ENCODE measurements around the gene ATP5ME.

Gene ATP5ME

GRCh38 chr4:720111-720860 is 46.2 kb upstream of the ATP5ME start:
- peaks cover 4% of the 10 kb centered on the region for H3K4me1 ChIP-seq (ENCODE audit: insufficient read depth, poor library complexity, severe bottlenecking)
- DNase-seq (ENCODE audit: low spot score) (no peak), ATAC-seq (ENCODE audit: low read depth) (no peak)
- no peak overlapping the region for H3K4me3 ChIP-seq (ENCODE audit: severe bottlenecking)
- H3K27ac ChIP-seq (ENCODE audit: poor library complexity, severe bottlenecking) = peak overlapping the region; percentile 37
- H3K27me3 ChIP-seq (ENCODE audit: insufficient read depth, poor library complexity, severe bottlenecking) = no peaks in the 10 kb centered on the region
- no peaks in the 10 kb centered on the region for H3K36me3 ChIP-seq (ENCODE audit: low read depth)
- no peaks in the 10 kb centered on the region for H3K9me3 ChIP-seq (ENCODE audit: severe bottlenecking)
- no peak for TF ChIP-seq CTCF (IDR thresholded peaks at IDR 0.05; ENCODE audit: poor library complexity, severe bottlenecking)

- H3K36me3 ChIP-seq (ENCODE audit: low read depth) = no peaks in the 10 kb centered on the region
- H3K27ac ChIP-seq (ENCODE audit: poor library complexity, severe bottlenecking) = no peak overlapping the region
- no peaks in the 10 kb centered on the region for H3K9me3 ChIP-seq (ENCODE audit: severe bottlenecking)
- H3K27me3 ChIP-seq (ENCODE audit: insufficient read depth, poor library complexity, severe bottlenecking) = no peaks in the 10 kb centered on the region
- H3K4me1 ChIP-seq (ENCODE audit: insufficient read depth, poor library complexity, severe bottlenecking) = peaks cover 4% of the 10 kb centered on the region
- no peak for DNase-seq (ENCODE audit: low spot score)
- H3K4me3 ChIP-seq (ENCODE audit: severe bottlenecking) = no peak overlapping the region
- TF ChIP-seq CTCF (IDR thresholded peaks at IDR 0.05; ENCODE audit: poor library complexity, severe bottlenecking) = no peak
- ATAC-seq (ENCODE audit: low read depth) = no peak
These were observed 44.4 kb upstream of the ATP5ME start for GRCh38 chr4:718460-718859.

GRCh38 chr4:717601-718320 is 43.7 kb upstream of the ATP5ME start:
- Histone ChIP-seq H3K4me3 (ENCODE audit: severe bottlenecking) (no peak overlapping the region), H3K27me3 (ENCODE audit: insufficient read depth, poor library complexity, severe bottlenecking) (no peaks in the 10 kb centered on the region), H3K4me1 (ENCODE audit: insufficient read depth, poor library complexity, severe bottlenecking) (peaks cover 4% of the 10 kb centered on the region), H3K36me3 (ENCODE audit: low read depth) (no peaks in the 10 kb centered on the region; the same call in 1 of the 2 replicates), H3K27ac (ENCODE audit: poor library complexity, severe bottlenecking) (no peak overlapping the region), H3K9me3 (ENCODE audit: severe bottlenecking) (no peaks in the 10 kb centered on the region)
- TF ChIP-seq CTCF (IDR thresholded peaks at IDR 0.05; ENCODE audit: poor library complexity, severe bottlenecking) = no peak
- ATAC-seq (ENCODE audit: low read depth) (no peak), DNase-seq (ENCODE audit: low spot score) (no peak)

- Histone ChIP-seq H3K36me3 (ENCODE audit: low read depth) (peaks cover 16% of the 10 kb centered on the region), H3K9me3 (ENCODE audit: severe bottlenecking) (no peaks in the 10 kb centered on the region), H3K4me3 (ENCODE audit: severe bottlenecking) (no peak overlapping the region), H3K27me3 (ENCODE audit: insufficient read depth, poor library complexity, severe bottlenecking) (no peaks in the 10 kb centered on the region), H3K4me1 (ENCODE audit: insufficient read depth, poor library complexity, severe bottlenecking) (no peaks in the 10 kb centered on the region), H3K27ac (ENCODE audit: poor library complexity, severe bottlenecking) (no peak overlapping the region)
- TF ChIP-seq CTCF (IDR thresholded peaks at IDR 0.05; ENCODE audit: poor library complexity, severe bottlenecking) = no peak
- ATAC-seq (ENCODE audit: low read depth) = no peak
- peak; percentile 42 for DNase-seq (ENCODE audit: low spot score)
These were observed 40.0 kb upstream of the ATP5ME start for GRCh38 chr4:714087-714486.

Measured in RWPE2 (cell line).